Tibial artery (tissue), 4 donors: ENCODE results near the gene SIPA1L3.

Experiments
- DNase-seq, 2 donors: peaks; one replicate each; pipeline ENCODE4 v3.0.0-alpha.2; 2019
- H3K27ac ChIP-seq, 2 donors: fragments of 200-600 bp; sonication (generic) in 1 of 2; 1 replicate in 1 of 2; 2 replicates in 1 of 2; pipeline ENCODE4 v1.5.1; 2018 to 2019; ENCODE audit warnings: mild to moderate bottlenecking in 1 of 2
- H3K27me3 ChIP-seq, 2 donors: fragments of 200-600 bp; sonication (generic) in 1 of 2; one replicate each; pipeline versions ENCODE4 v1.5.1 to v1.6.0; 2016 to 2019
- H3K36me3 ChIP-seq, 3 donors: fragments of 200-600 bp; sonication (generic) in 2 of 3; one replicate each; pipeline ENCODE4 v1.5.1; 2016 to 2019; ENCODE audit warnings: mild to moderate bottlenecking in 2 of 3
- H3K4me1 ChIP-seq, 4 donors: fragments of 200-600 bp; sonication (generic) in 2 of 4; 1 replicate in 3 of 4; 2 replicates in 1 of 4; pipeline ENCODE4 v1.5.1; 2016 to 2019
- H3K4me3 ChIP-seq, 2 donors: fragments of 200-600 bp; sonication (generic) in 1 of 2; 1 replicate in 1 of 2; 2 replicates in 1 of 2; pipeline ENCODE4 v1.5.1; 2018 to 2019; ENCODE audit warnings: mild to moderate bottlenecking in 2 of 2
- H3K9me3 ChIP-seq, 3 donors: fragments of 200-600 bp; sonication (generic) in 1 of 3; one replicate each; pipeline ENCODE4 v1.5.1; 2016 to 2019
- CTCF ChIP-seq, 2 experiments: fragments of 200-600 bp in 1 of 2; fragments of 450-650 bp in 1 of 2; IDR thresholded peaks; one replicate each; pipeline ENCODE4 v1.5.1; 2017 to 2019; ENCODE audit warnings: antibody characterized with exemption in 2 of 2, mild to moderate bottlenecking in 1 of 2, moderate library complexity in 1 of 2
- intact Hi-C: fragments of 100-400 bp; cut with DNase I; formaldehyde crosslinking; loops from one replicate; pipeline ENCODE4 v1.15.0; 2023; ENCODE audit warnings: low total_unique reads

The SIPA1L3 gene

GRCh38 chr19:38172001-38172400 lies 265.0 kb downstream of the SIPA1L3 start:
- no peak for TF ChIP-seq CTCF (IDR thresholded peaks at IDR 0.05)
- no peak for DNase-seq
- Histone ChIP-seq H3K36me3 (peaks cover 0 to 23% (median 8%) of the 10 kb centered on the region in 3 donors), H3K9me3 (no peaks in the 10 kb centered on the region), H3K4me3 (no peak overlapping the region), H3K27me3 (no peaks in the 10 kb centered on the region), H3K4me1 (no peaks in the 10 kb centered on the region), H3K27ac (no peak overlapping the region)
- intact Hi-C loops: no loop called here

GRCh38 chr19:38173291-38174041 lies 266.5 kb downstream of the SIPA1L3 start:
- intact Hi-C loops: no loop called here
- no peak for TF ChIP-seq CTCF (IDR thresholded peaks at IDR 0.05)
- Histone ChIP-seq H3K9me3 (peaks cover 0 to 3% (median 0%) of the 10 kb centered on the region in 3 donors), H3K4me3 (no peak overlapping the region), H3K27me3 (no peaks in the 10 kb centered on the region), H3K36me3 (peaks cover 0 to 10% (median 2%) of the 10 kb centered on the region in 3 donors), H3K27ac (peak overlapping the region in 1 of 2 donors; percentile 25), H3K4me1 (no peaks in the 10 kb centered on the region)
- peak in 1 of 2 donors; percentile 82 for DNase-seq

- H3K4me3 ChIP-seq: no peak overlapping the region
- TF ChIP-seq CTCF (IDR thresholded peaks at IDR 0.05): no peak
These were observed 268.4 kb downstream of the SIPA1L3 start for GRCh38 chr19:38175422-38175821.

GRCh38 chr19:38180071-38180470 lies 273.1 kb downstream of the SIPA1L3 start:
- intact Hi-C loops: no loop called here
- TF ChIP-seq CTCF (IDR thresholded peaks at IDR 0.05): no peak
- no peak overlapping the region for H3K4me3 ChIP-seq

More at GRCh38 chr19:38175422-38175821, 268.4 kb downstream of the SIPA1L3 start:
- H3K9me3 ChIP-seq: peaks cover 0 to 21% (median 5%) of the 10 kb centered on the region in 3 donors
- H3K4me1 ChIP-seq: no peaks in the 10 kb centered on the region
- intact Hi-C loops: no loop called here
- peaks cover 7 to 10% (median 9%) of the 10 kb centered on the region in 3 donors for H3K36me3 ChIP-seq
- no peaks in the 10 kb centered on the region for H3K27me3 ChIP-seq
- no peak overlapping the region for H3K27ac ChIP-seq
- DNase-seq: no peak

GRCh38 chr19:38182536-38183210 lies 275.7 kb downstream of the SIPA1L3 start:
- DNase-seq: no peak
- no peaks in the 10 kb centered on the region for H3K27me3 ChIP-seq
- peaks cover 14 to 42% (median 23%) of the 10 kb centered on the region in 3 donors for H3K36me3 ChIP-seq
- H3K27ac ChIP-seq: no peak overlapping the region
- H3K4me3 ChIP-seq: no peak overlapping the region
- peaks cover 0 to 4% (median 0%) of the 10 kb centered on the region in 4 donors for H3K4me1 ChIP-seq
- peaks cover 0 to 23% (median 5%) of the 10 kb centered on the region in 3 donors for H3K9me3 ChIP-seq
- intact Hi-C loops: no loop called here
- TF ChIP-seq CTCF (IDR thresholded peaks at IDR 0.05): no peak

More at GRCh38 chr19:38180071-38180470, 273.1 kb downstream of the SIPA1L3 start:
- H3K4me1 ChIP-seq: peaks cover 0 to 4% (median 0%) of the 10 kb centered on the region in 4 donors
- peaks cover 14 to 34% (median 23%) of the 10 kb centered on the region in 3 donors for H3K36me3 ChIP-seq
- H3K27me3 ChIP-seq: no peaks in the 10 kb centered on the region
- DNase-seq: no peak
- H3K27ac ChIP-seq: no peak overlapping the region
- H3K9me3 ChIP-seq: peaks cover 0 to 23% (median 5%) of the 10 kb centered on the region in 3 donors
